ENCODE data around the gene SDK2.

- TF ChIP-seq EZH2 (IDR thresholded peaks at IDR 0.05; ENCODE audit: insufficient read depth, low read length) (no peak), CTCF (IDR thresholded peaks at IDR 0.05; ENCODE audit: insufficient read depth, low read depth, low read length) (no peak)
Observed at GRCh38 chr17:73325527-73325842, 318.8 kb downstream of the SDK2 start.
